Urothelium cell line (cell line): ENCODE data around the gene PPP1CB.

Experiments
- DNase-seq: peaks from one replicate; pipeline ENCODE4 v3.0.0; 2011; ENCODE audit warnings: low spot score, mixed read lengths
- FAIRE-seq: peaks from 2 replicates; lab custom pipeline; 2011; peaks lifted over from hg19 to GRCh38; lab: Jason Lieb, UNC

The PPP1CB gene

DNA sequence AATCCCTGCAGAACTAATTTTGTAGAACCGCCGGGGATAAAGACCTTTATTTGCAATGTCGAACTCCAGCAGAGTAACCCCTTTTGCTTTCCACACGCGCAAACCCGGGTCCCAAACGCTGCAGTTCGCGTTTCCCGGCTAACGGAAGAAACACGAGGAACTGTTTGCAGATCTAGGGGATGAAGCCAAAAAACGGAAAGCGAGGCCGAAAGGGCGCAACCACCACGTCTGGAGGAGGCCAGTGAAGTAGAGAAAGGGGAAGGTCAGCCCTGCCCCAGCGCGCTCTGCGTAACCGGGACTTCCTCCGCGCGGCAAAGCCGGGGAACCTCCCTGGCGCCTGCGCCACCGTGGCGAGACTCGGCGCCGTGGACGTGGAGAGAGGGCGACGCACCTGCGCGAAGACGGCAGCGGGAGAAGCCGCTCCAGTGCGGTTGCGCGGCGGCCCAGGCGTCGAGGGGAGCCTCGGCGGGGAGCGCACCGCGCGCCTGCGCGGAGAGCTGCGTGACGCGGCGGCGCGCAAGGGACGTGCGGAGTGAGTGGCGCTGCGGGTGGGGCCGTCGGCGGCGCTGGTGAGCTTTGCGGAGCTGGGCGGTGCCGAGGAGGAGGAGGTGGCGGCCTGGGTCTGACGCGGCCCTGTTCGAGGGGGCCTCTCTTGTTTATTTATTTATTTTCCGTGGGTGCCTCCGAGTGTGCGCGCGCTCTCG is at the start of gene PPP1CB:
Gene PPP1CB, plus strand, starts transcription at position 579 of the 704 bp plus-strand sequence. CDS start 295 bp downstream, outside the sequence.
- FAIRE-seq (peak; percentile 94), DNase-seq (peak; percentile 99)

DNA sequence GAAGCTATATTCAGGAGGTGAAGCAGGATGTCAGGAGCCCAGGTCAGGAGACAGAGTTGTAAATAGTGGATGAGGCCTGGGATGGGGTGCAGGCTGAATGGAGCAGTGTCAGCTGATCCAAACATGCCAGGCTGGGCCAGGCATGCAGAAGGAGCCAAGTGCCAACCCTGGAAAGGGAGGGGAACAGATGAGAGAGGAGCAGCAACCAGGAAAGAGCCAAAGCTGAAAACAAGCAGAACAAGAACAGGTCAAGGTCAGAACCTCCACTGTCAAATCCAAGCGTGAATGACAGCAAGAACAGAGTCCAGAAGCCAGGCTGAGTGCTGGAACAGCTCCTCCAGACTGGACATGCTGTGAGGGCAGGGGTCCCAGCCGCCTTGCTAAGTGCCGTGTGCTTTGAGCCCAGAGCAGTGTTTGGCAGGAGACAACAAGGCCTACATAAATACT is 49.2 kb upstream of the PPP1CB start:
- FAIRE-seq (no peak), DNase-seq (no peak)

GRCh38 chr2:28702878-28703277 is 48.8 kb upstream of the PPP1CB start:
- no peak for DNase-seq
- no peak for FAIRE-seq

DNA sequence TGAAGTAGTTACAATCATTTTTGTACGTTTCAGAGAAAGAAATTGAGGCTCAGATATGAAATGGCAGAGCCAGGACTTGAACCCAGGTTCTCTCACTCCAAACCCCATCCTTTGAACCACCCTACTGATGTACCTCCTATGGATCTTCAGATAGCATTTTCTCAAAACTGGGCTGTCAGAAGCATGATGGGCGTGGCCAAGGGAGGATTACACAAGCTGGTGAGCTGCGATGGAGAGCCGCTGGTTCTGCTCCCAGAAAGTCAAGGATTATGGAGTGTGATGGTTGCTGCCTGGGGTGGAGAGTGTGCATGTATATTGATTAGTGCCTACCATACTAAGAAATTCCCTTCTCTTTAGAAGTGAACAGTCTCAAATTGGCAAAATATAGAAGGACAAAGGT is 47.0 kb upstream of the PPP1CB start:
- DNase-seq, result no peak
- no peak for FAIRE-seq

- FAIRE-seq, result no peak
- DNase-seq, result no peak
Observed at GRCh38 chr2:28705751-28706440, 45.7 kb upstream of the PPP1CB start.

DNA sequence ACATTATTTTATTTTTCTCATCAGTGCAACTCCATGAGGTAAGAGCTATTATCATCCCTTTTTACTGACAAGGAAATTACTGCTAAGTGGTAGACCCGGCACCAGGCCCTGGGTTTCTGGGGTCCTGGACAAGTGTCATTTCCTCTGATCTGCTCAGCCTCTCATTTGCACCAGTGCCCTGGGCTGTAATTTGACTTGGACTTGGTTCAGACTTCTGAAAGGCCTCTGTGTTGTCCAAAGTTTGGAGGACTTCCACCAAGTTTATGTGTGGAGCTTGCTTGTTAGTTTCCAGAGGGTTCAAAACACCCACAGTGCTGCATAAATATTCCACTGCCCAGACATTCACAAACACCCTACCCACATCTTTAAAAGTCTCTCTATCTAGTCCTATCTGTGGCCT is 44.0 kb upstream of the PPP1CB start:
- DNase-seq (no peak), FAIRE-seq (no peak)

GRCh38 chr2:28709101-28709500 is 42.5 kb upstream of the PPP1CB start:
- FAIRE-seq, result no peak

DNA sequence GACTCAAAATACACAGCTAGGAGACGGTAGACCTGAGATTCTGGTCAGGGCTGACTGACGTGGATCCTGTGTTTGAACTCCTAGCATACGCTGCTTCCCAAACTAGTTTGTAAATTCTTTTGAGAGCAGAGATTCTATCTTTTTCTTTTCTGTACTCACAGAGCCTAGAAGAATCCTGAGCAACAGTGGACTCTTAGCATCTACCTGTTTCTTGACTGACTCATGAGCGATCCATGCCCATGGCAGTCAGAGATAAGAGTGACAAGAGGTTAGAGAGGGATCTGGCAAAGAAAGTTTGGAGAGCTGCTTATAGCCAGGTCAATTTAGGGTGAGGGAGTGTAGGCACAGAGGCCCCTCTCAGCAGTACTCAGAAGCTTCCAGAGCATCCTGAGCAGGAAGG is 41.1 kb upstream of the PPP1CB start:
- FAIRE-seq (no peak), DNase-seq (no peak)

More at GRCh38 chr2:28709101-28709500, 42.5 kb upstream of the PPP1CB start:
- no peak for DNase-seq

GRCh38 chr2:28713577-28714298 is 37.9 kb upstream of the PPP1CB start:
- FAIRE-seq (no peak), DNase-seq (no peak)

GRCh38 chr2:28716265-28716865 is 35.3 kb upstream of the PPP1CB start:
- DNase-seq, result peak; percentile 80
- peak; percentile 62 for FAIRE-seq

- DNase-seq, result peak; percentile 89
- FAIRE-seq, result no peak
Observed at GRCh38 chr2:28717339-28717758, 34.3 kb upstream of the PPP1CB start.

DNA sequence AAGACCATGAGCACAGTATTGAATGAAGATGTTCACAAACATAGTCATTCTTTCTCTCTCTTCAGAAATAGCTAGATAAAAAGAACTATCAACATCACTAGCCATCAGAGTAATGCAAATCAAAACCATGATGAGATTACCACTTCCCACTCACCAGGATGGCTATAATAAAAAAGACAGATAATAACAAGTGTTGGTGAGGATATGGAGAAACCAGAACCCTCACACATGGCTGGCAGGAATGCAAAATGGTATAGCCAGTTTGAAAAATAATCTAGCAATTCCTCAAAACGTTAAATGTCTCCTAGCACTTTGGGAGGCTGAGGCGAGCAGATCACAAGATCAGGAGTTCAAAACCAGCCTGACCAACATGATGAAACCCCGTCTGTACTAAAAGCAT is 31.3 kb upstream of the PPP1CB start:
- no peak for FAIRE-seq

GRCh38 chr2:28721601-28722191 is 29.9 kb upstream of the PPP1CB start:
- FAIRE-seq (peak; percentile 37), DNase-seq (no peak)

More for the DNA sequence above, 31.3 kb upstream of the PPP1CB start:
- no peak for DNase-seq

DNA sequence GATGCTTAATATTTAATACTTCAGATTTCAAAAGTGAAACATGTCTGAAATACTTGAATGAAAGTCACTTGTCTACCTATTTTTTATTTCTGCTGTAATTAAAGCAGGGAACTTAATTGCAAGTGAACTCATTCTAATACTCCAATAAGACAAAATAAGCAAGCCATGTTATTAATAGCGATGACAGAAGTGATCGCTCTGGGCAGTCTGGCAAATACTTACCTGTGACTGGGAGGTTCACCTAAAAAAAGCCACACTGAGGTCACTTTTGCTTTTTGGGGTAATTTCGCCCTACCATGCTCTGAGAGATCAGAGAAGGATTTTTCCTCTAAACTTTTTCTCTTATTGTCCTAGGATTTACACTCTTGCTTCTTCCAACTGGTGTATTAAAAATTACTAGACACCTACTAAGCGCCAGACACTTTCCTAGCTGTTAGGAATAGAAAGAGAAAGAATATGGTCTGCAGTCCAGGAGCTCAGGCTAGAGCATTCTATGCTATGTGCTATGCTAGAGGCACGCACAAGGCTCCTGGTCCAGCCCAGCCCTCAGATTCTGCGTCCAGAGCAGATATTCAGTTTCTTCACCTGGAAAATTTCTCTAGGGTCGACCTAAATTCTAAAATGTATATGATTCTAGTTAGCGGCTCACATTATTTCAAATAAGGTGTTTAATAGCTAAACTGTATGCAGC is 26.5 kb upstream of the PPP1CB start:
- FAIRE-seq (no peak), DNase-seq (no peak)

DNA sequence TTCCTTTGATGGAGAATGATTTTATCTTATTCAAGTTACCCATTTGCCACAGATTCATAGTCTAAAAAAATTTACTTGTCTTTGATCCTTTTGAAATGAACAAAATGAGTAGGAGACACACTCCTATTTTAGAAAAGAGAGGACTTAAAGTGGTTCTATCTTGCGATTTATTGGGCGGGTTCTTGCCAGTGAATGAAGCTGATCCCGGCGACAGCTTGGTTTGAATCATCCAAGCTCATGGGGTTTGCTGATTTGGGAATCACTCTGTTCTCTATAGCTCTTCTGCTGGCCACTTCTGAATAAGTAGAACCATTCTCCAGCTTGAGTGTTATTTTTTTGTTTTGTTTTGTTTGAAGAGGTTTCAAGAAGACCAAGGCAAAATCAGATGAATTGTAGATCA is 25.5 kb upstream of the PPP1CB start:
- FAIRE-seq, result no peak
- no peak for DNase-seq

DNA sequence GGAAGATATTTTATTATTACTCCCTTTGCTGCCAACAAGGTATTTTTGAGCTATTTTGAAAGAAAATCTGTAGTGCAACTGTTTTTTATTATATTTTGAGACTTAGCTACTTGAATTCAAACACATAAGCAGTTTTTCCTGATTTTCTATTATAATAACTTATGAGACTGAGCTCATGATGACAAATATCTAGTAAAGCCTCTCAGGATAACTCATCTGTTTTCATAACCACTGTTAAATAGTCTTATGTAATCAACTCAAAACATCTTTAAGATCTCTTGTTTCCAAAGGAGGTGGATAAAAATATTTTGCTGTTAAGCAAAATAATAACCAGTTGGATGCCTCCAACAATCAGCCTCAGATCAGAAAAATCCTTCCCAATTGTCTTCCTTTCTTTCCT is 21.9 kb upstream of the PPP1CB start:
- FAIRE-seq (no peak), DNase-seq (no peak)

GRCh38 chr2:28730641-28731146 is 20.9 kb upstream of the PPP1CB start:
- no peak for FAIRE-seq
- no peak for DNase-seq

DNA sequence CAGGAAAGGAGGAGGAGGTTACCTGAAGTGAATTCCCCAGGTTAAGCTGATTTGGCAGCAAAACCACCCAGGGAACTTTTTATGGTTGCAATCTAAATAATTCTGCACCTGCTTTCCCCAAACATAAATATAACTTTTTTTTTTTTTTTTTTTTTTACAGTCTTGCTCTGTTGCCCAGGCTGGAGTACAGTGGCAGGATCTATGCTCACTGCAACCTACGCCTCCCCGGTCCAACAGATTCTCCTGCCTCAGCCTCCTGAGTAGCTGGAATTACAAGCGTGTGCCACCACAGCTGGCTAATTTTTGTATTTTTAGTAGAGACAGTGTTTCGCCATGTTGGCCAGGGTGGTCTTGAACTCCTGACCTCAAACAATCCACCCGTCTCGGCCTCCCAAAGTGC is 16.1 kb upstream of the PPP1CB start:
- DNase-seq (no peak), FAIRE-seq (no peak)

DNA sequence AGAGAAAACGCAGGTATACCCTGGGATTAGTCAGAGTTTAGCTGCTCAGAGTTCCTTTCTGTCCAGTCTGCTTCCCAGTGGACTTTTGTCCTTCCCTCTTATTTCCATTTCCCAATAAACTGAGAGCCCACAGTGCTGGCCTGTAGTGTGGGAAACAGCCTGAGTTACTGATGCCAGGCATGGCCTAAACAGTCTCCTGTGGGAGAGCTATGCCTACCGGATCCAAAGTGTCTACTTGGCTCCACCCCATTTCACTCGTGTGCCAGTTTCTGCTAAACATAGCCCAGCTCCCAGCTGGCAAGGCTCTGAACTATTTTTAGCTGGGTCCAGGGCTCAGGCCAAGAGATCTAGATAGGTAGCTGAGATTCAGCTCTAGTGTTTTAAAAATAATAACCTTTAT is 15.6 kb upstream of the PPP1CB start:
- DNase-seq (peak; percentile 31), FAIRE-seq (no peak)

DNA sequence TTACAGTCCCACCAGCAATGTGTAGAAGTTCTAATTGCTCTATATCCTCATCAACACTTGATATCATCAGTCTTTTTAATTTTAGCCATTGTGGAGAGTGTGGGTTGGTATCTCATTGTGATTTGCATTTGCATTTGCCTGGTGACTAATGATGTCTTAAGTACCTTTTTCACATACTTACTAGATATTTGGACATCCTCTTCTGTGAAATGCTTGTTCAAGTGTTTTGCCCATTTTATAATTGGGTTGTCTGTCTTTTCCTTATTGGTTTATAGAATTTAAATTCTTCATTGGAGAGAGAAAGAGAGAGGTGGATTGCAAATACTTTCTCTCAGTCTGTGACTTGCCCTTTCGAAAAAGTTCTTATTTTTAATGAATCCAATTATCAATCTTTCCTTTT is 14.0 kb upstream of the PPP1CB start:
- FAIRE-seq (no peak), DNase-seq (no peak)
